Ishikawa (cell line): ENCODE measurements around the gene ANKRD13D.

ENCODE experiments used
- CEBPB ChIP-seq: IDR thresholded peaks from 2 replicates; pipeline ENCODE4 v1.6.1; 2012
- CREB1 ChIP-seq: IDR thresholded peaks from 2 replicates; pipeline ENCODE4 v1.6.1; 2012; ENCODE audit warnings: low read depth
- EGR1 ChIP-seq: IDR thresholded peaks from 2 replicates; pipeline ENCODE4 v1.6.1; 2012
- EP300 ChIP-seq: IDR thresholded peaks from 2 replicates; pipeline ENCODE4 v1.6.1; 2012; ENCODE audit warnings: borderline replicate concordance
- FOXM1 ChIP-seq: IDR thresholded peaks from 2 replicates; pipeline ENCODE4 v1.6.1; 2012; ENCODE audit warnings: low read depth, borderline replicate concordance
- MAX ChIP-seq: IDR thresholded peaks from 2 replicates; pipeline ENCODE4 v1.6.1; 2012
- NFIC ChIP-seq: IDR thresholded peaks from 2 replicates; pipeline ENCODE4 v1.6.1; 2012
- RAD21 ChIP-seq: IDR thresholded peaks from 2 replicates; pipeline ENCODE4 v1.6.1; 2012; ENCODE audit warnings: low read depth
- REST ChIP-seq: IDR thresholded peaks from 2 replicates; pipeline ENCODE4 v1.6.1; 2012; ENCODE audit warnings: low read depth, mild to moderate bottlenecking
- TAF1 ChIP-seq: IDR thresholded peaks from 2 replicates; pipeline ENCODE4 v1.6.1; 2012; ENCODE audit warnings: low read depth, mild to moderate bottlenecking
- TCF12 ChIP-seq: IDR thresholded peaks from 2 replicates; pipeline ENCODE4 v1.6.1; 2012; ENCODE audit warnings: low read depth
- TEAD4 ChIP-seq: IDR thresholded peaks from 2 replicates; pipeline ENCODE4 v1.6.1; 2012
- USF1 ChIP-seq: IDR thresholded peaks from 2 replicates; pipeline ENCODE4 v1.6.1; 2012
- YY1 ChIP-seq: IDR thresholded peaks from 2 replicates; pipeline ENCODE4 v1.6.1; 2012; ENCODE audit warnings: low read depth
- ZBTB7A ChIP-seq: IDR thresholded peaks from 2 replicates; pipeline ENCODE4 v1.6.1; 2012; ENCODE audit warnings: low read depth

The ANKRD13D gene

DNA sequence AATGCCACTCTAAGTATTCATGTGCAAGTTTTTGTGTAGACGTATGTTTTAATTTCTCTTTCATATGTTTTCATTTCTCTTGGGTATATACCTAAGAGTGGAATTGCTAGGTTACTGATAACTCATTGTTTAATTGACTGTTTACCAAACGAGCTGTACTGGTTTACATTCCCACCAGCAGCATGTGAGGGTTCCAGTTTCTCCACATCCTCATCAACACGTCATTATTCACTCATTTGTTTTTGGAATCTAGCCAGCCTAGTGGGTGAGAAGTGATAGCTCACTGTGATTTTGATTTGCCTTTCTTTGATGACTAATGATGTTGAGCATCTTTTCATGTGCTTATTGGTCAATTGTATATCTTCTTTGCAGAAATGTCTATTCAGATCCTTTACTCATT is 4.0 kb downstream of the ANKRD13D start:
- TF ChIP-seq NFIC, result peak; percentile 40; the same call in 1 of the 2 replicates
- TF ChIP-seq CREB1, result no peak

DNA sequence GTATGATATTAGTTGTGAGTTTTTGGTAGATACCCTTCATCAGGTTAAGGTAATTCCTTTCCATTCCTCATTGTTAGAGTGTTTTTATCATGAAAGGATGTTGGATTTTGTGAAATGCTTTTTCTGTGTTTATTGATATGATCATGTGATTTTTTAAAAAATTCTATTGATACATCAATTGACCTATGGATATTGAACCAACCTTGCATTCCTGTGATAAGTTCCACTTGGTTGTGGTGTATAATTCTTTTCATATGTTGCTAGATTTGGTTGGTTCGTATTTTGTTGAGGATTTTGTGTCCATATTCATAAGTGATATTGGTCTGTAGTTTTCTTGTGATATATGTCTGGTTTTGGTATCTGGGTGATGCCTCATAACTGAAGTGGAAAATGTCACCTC is 6.7 kb downstream of the ANKRD13D start:
- TF ChIP-seq CREB1 (no peak), NFIC (no peak), ZBTB7A (no peak), EP300 (no peak)

- TF ChIP-seq FOXM1, result no peak
- no peak for TF ChIP-seq TEAD4
- no peak for TF ChIP-seq NFIC
- no peak for TF ChIP-seq ZBTB7A
- TF ChIP-seq MAX, result no peak
- TF ChIP-seq CEBPB, result no peak
- no peak for TF ChIP-seq EP300
- no peak for TF ChIP-seq CREB1
- TF ChIP-seq USF1, result no peak
- TF ChIP-seq RAD21, result no peak
- TF ChIP-seq YY1, result no peak
- TF ChIP-seq TCF12, result no peak
- no peak for TF ChIP-seq REST
- TF ChIP-seq TAF1, result no peak
- no peak for TF ChIP-seq EGR1
These were observed 9.7 kb downstream of the ANKRD13D start for GRCh38 chr11:67298786-67299185.

- TF ChIP-seq FOXM1 (no peak), TCF12 (no peak)
These were observed 10.5 kb downstream of the ANKRD13D start for GRCh38 chr11:67299471-67300191.

GRCh38 chr11:67300256-67300755 is 11.2 kb downstream of the ANKRD13D start:
- no peak for TF ChIP-seq ZBTB7A
- no peak for TF ChIP-seq EP300
- TF ChIP-seq FOXM1, result no peak
- no peak for TF ChIP-seq MAX
- TF ChIP-seq TEAD4, result no peak
- TF ChIP-seq RAD21, result no peak
- no peak for TF ChIP-seq YY1
- no peak for TF ChIP-seq REST
- TF ChIP-seq TAF1, result no peak
- TF ChIP-seq CREB1, result no peak
- TF ChIP-seq EGR1, result no peak

DNA sequence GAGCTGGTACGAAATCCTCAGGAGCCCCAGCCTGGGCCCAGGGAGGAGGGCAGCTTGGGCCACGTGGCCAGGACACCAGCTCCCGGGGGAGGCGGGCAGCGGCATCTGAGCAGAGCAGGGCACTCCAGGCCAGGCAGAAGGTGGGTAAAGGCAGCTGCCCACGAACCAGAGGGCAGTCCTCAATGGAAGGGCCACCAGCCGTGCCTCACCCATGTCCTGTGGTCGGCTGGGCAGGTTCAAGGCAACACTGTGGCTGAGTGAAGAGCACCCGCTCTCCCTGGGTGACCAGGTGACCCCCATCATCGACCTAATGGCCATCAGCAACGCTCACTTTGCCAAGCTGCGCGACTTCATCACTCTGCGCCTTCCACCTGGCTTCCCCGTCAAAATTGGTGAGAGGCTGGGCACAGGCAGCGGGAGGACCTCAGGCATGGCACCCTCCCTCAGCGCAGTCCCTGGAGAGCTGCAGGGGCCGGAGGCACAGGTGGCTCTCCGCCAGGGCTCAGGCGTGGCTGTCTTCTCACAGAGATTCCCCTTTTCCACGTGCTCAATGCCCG is 11.7 kb downstream of the ANKRD13D start:
- TF ChIP-seq EP300 (no peak), TCF12 (no peak), RAD21 (no peak), FOXM1 (no peak), MAX (no peak), NFIC (no peak), TEAD4 (no peak), CEBPB (no peak)
